GM12865 (cell line): ENCODE data around the gene MTF2.

ENCODE experiments used
- DNase-seq: peaks from one replicate; pipeline ENCODE4 v3.0.0; 2010; ENCODE audit warnings: low read depth
- H3K4me3 ChIP-seq: 2 replicates; pipeline ENCODE4 v1.5.1; 2011; ENCODE audit warnings: mild to moderate bottlenecking, low read depth, low read length, control low read depth
- CTCF ChIP-seq: IDR thresholded peaks from 2 replicates; pipeline ENCODE4 v1.5.1; 2011; ENCODE audit warnings: low read length, control low read depth, low read depth, inconsistent platforms; ENCODE audit not compliant: insufficient read depth; ENCODE audit errors: missing control alignments

The MTF2 gene

GRCh38 chr1:93081716-93082115 lies 2.6 kb downstream of the MTF2 start:
- H3K4me3 ChIP-seq: peak overlapping the region; percentile 96
- no peak for DNase-seq
- TF ChIP-seq CTCF: no peak

DNA sequence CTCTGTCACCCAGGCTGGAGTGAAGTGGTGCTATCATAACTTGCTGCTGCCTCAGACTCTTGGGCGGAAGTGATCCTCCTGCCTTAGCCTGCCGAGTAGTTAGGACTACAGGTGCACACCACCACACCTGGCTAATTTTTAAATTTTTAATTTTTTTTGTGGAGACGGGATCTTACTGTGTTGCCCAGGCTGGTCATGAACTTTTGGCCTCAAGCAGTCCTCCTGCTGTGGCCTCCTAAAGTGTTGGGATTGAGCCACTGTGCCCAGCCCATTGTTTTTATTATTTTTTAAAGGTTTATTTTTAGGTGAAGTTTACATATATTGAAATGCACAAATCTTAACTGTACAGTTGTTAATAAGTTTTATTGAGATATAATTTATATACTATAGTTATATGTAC lies 3.2 kb downstream of the MTF2 start:
- no peak for TF ChIP-seq CTCF
- H3K4me3 ChIP-seq: no peak overlapping the region
- no peak for DNase-seq

GRCh38 chr1:93083979-93084378 lies 4.9 kb downstream of the MTF2 start:
- no peak overlapping the region for H3K4me3 ChIP-seq
- no peak for DNase-seq
- no peak for TF ChIP-seq CTCF

GRCh38 chr1:93087532-93087931 lies 8.4 kb downstream of the MTF2 start:
- no peak for TF ChIP-seq CTCF
- no peak overlapping the region for H3K4me3 ChIP-seq
- peak; percentile 40 for DNase-seq

DNA sequence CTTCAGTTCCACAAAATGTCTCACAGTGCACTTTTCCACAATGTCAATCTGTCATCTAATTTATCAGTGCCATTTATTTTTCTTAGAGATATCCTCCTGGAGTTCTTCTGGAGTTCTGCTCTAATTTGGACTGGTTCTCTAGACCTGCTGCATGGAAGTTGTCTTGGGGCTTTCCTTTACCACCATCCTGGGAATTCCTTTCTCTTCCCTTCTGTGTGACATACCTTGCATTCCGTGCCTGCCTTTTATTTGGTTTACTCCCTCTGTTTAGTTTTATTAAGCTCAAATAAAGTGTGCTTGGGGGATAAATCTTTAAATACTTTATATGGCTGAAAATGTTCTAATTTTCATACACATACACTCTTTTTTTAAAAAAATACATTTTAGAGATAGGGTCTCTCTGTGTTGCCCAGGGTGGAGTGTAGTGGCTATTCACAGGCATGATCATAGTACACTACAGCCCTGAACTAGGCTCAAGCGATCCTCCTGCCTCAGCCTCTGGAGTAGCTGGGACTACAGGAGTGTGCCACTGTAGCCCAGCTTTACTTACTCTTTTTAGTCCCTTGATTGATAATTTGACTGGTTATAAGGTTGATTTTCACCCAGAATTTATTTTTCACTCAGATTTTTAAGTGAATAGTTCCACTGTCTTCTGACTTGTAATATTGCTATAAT lies 14.4 kb downstream of the MTF2 start:
- H3K4me3 ChIP-seq: no peak overlapping the region
- DNase-seq: no peak
- no peak for TF ChIP-seq CTCF

DNA sequence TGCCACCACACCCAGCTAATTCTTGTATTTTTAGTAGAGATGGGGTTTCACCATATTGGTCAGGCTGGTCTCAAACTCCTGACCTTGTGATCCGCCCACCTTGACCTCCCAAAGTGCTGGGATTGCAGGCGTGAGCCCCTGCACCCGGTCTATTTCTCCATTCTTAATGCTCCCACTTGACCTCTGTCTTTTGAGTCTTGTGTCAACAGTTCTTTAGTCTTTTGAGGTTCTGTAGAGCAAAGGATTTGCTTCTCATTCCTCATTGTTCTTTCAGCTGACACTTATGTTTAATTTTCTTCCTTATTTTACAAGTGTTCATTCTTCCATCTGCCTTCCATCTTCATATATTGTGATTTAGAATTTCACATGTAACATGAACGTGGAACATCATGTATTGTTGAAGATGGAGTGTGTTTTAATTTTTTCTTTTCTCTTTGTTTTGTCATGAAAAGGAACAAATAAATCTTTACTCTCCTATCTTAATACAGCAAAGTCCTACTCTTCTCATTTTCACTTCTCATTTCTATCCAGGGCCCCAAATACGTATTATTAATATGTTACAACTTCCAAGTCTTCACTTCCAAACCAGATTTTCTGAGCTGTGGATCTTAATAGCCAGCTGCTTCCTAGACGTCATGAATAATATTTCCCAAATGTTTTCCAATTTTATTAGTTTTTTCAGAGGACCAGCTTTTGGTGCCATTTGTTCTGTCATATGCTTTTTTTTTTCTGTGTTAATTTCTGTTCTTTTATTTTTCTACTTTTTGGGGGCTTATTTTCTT lies 16.9 kb downstream of the MTF2 start:
- H3K4me3 ChIP-seq: no peak overlapping the region
- DNase-seq: no peak
- TF ChIP-seq CTCF: no peak
